CD4-positive, alpha-beta T cell treated with Interleukin-6 for 4 hours (primary cell): ENCODE results near the gene PRDM5.

Experiments
- DNase-seq: peaks from one replicate; pipeline ENCODE4 v3.0.0-alpha.2; 2020; ENCODE audit warnings: mixed read lengths

Gene PRDM5

GRCh38 chr4:120815361-120815760 lies 107.2 kb downstream of the PRDM5 start:
- DNase-seq: no peak

- no peak for DNase-seq
Observed at GRCh38 chr4:120814886-120815285, 107.6 kb downstream of the PRDM5 start.

DNA sequence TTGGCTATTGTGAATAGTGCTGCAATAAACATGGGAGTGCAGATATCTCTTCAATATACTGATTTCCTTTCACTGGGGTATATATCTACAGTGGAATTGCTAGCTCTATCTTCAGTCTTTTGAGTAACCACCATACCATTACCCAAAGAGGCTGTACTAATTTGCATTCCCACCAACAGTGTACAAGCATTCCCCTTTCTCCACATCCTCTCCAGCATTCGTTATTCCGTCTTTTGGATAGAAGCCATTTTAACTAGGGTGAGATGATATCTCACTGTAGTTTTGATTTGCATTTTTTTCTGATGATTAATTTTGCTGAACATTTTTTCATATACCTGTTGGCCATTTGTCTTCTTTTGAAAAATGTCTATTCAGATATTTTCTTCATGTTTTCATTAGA lies 110.3 kb downstream of the PRDM5 start:
- no peak for DNase-seq

GRCh38 chr4:120809518-120809917 lies 113.0 kb downstream of the PRDM5 start:
- DNase-seq: no peak

DNA sequence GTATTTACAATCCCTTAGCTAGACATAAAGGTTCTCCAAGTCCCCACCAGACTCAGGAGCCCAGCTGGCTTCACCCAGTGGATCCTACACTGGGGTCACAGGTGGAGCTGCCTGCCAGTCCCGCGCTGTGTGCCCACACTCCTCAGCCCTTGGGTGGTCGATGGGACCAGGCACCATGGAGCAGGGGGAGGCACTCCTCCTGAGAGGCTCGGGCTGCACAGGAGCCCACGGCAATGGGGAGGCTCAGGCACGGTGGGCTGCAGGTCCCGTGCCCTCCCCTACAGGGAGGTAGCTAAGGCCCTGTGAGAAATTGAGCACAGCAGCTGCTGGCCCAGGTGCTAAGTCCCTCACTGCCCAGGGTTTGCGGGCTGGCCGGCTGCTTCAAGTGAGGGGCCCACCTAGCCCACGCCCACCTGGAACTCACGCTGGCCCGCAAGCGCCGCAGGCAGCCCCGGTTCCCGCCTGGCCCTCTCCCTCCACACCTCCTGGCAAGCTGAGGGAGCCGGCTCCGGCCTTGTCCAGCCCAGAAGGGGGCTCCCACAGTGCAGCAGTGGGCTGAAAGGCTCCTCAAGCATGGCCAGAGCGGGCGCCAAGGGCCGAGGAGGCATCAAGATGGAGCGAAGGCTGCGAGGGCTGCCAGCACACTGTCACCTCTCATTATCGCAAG lies 113.9 kb downstream of the PRDM5 start:
- no peak for DNase-seq

DNA sequence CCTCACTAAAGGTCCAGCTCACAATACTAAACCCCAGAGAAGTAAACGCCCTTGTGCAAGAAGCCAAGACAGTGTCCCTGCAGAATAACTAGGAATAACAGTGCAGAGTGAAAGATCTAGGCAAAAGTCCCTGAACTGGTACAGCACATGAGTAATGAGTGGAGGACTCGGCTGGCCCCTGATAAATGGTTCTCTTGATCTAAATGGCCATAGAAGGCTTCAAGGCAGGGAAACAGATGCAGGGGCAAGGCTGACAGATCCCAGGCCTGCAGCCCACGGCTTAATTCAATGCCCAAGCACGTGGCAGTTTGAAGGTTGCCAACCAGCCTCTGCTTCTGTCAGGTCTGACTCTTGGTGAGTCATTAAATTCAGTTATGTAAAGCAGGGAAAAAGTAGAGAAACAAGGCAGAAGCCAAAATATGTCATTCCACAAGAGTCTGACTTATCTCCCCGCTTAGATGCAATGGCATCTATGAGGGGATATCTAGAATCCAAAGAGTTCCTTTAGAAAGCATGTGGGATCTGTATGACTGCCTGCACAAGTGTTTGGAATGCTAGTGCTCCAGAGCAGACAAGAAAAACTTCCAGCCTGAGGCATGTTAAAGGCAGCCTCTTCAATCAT lies 121.3 kb downstream of the PRDM5 start:
- no peak for DNase-seq

DNA sequence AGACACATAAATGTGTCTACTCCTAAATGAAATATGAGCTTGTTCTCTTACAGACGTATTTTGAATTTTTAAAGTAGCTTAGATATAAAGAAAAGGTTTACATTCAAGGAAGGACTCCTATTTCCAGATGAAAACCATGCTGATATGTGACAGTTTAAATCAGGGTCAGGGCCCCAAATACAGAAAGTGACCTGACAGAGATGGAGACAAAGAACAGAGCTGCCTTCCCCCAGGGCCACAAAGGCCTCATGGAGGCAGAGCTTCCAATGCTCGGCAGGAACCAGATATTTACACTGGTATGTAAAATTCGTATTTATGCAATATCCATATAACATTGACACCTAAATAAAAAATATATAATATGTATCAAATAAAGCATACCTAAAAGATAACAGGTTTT lies 124.0 kb downstream of the PRDM5 start:
- DNase-seq: no peak

- no peak for DNase-seq
Observed at GRCh38 chr4:120796271-120796670, 126.3 kb downstream of the PRDM5 start.

- no peak for DNase-seq
Observed at GRCh38 chr4:120785202-120785601, 137.3 kb downstream of the PRDM5 start.

DNA sequence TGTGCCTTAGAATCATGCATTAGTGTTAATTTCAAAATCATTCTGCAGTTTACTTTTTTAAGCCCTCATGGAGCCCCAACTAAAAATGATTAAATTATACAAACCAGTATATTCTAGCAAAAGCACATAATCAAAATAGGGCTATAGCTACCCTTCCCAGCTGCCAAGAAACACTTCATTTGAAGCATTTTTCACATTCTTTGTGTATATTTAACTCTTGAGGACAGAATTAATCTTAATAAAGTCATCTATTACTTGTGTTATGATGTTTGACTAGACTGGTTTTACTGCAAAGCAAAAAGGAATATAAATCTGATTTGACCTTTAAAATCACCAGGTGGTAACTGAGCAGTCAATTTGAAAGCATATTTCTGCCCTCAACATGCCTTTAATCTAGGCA lies 145.1 kb downstream of the PRDM5 start:
- DNase-seq: no peak

- DNase-seq: no peak
Observed at GRCh38 chr4:120775431-120775830, 147.1 kb downstream of the PRDM5 start.

DNA sequence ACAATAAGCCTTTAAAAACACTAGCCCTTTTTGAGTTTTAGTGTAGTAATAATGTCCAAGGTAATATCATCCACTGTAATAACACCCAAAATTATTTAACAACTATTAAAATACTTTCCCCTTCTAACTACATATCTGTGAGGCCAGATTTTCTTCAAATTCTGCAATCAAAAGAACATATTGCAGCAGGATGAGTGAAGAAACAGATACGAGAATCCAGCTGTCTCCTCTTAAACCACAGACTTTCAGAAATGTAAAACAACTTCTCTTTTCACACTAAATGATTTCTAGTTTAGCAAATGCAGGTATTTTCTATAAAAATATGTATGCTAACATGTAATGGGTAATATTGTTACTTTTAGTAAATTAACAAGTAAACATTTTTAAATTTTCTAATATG lies 148.9 kb downstream of the PRDM5 start:
- DNase-seq: no peak

DNA sequence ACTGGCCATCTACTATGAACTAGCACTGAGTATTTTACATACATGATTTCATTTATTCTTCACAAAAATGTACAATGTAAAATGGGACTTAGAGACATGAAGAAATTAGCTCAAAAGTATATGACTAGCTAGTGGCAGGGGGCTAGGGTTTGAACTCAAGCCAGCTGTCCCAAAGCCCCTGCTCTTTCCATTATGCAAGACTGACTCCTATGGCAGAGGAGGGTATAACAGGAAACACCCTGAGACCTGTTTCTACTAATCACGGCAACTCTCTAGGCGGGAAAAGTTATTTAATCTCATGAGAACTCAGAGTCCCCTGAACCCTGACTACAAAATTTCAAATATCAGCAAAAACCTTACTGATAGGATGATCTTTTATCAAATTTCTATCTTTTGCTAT lies 150.6 kb downstream of the PRDM5 start:
- DNase-seq: no peak

- no peak for DNase-seq
Observed at GRCh38 chr4:120770897-120771296, 151.6 kb downstream of the PRDM5 start.

GRCh38 chr4:120769227-120769626 lies 153.3 kb downstream of the PRDM5 start:
- DNase-seq: no peak

DNA sequence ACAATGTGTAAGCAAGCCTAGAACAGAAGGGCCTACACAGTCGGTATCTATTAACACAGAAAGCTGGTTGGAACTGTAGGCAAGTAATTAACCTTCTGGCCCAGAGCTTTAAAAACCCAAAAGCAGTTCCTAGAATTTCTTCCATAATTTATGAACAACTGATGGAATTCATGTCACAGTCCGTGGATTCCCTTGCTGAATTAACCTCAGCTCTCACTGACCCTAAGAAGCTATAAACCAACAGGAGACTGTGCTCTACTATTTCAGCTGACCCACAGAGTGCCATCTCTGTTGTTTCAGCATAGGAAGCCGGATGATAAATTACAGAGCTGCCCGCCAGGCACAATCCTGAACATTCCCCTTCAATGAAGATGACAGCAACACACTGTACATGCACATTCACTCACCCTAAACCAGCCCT lies 157.3 kb downstream of the PRDM5 start:
- DNase-seq: no peak

- no peak for DNase-seq
Observed at GRCh38 chr4:120763650-120764049, 158.9 kb downstream of the PRDM5 start.

GRCh38 chr4:120761070-120761469 lies 161.5 kb downstream of the PRDM5 start:
- DNase-seq: no peak

DNA sequence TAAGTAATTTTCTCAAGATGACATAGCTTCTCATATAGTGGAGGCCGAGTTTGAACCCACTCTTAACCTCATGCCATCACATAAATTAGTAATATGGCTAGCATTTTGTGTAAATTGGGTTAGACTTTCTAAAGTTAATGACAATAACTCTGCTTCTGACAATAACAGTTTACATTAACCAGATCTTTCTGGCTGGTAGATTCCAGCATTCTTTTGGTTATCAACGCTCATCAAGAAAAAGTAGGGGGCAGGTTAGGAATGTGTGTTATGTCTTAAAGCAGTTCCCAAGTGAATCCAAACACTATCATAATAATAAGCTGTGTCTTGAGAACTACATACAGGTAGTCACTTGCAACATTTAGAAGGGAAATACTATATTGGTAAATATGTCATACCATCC lies 162.5 kb downstream of the PRDM5 start:
- no peak for DNase-seq

DNA sequence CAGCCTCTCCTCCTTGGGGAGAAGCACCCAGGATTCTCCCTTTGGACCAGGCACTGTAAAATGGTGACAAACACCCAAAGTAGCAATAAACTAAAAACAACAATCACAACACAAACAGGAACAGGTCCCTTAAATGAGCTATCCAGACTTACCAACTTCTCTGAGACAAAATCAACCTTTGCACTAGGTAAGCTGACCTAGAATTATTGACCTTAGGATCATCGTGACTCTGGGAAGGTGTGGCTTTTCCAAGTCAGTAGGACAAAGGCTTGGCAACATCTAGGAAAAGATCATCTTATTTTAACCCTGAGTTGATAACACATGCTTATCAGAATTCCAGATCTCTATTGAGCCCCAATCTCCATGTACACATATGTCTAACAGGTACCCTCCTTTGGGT lies 166.7 kb downstream of the PRDM5 start:
- DNase-seq: no peak

GRCh38 chr4:120754590-120754989 lies 167.9 kb downstream of the PRDM5 start:
- DNase-seq: no peak

- no peak for DNase-seq
Observed at GRCh38 chr4:120753854-120754253, 168.7 kb downstream of the PRDM5 start.

GRCh38 chr4:120750152-120750525 lies 172.4 kb downstream of the PRDM5 start:
- no peak for DNase-seq

GRCh38 chr4:120749445-120750151 lies 172.9 kb downstream of the PRDM5 start:
- no peak for DNase-seq
